Gastroesophageal sphincter (tissue), 4 donors: ENCODE data around the gene TMEM108. TPM values are rescaled to one million over a fixed set of nuclear protein-coding genes. Genes with fewer than 3 reads are reported as not detected.

Source experiments
- ATAC-seq: fragments of 150-250 bp; one replicate; pipeline ENCODE4 v1.9.1; 2016; ENCODE audit warnings: mild to moderate bottlenecking, moderate library complexity
- H3K27ac ChIP-seq, 4 donors: fragments of 200-600 bp; sonication (generic) in 3 of 4; 1 replicate in 3 of 4; 2 replicates in 1 of 4; pipeline ENCODE4 v1.5.1; 2016 to 2019
- H3K27me3 ChIP-seq: fragments of 200-600 bp; sonication (generic); one replicate; pipeline ENCODE4 v1.5.1; 2019
- H3K36me3 ChIP-seq, 2 donors: fragments of 200-600 bp; sonication (generic); one replicate each; pipeline ENCODE4 v1.5.1; 2019; ENCODE audit warnings: control low read depth in 1 of 2
- H3K4me1 ChIP-seq, 3 donors: fragments of 200-600 bp; sonication (generic); 1 replicate in 2 of 3; 2 replicates in 1 of 3; pipeline ENCODE4 v1.5.1; 2016 to 2019; ENCODE audit warnings: control low read depth in 2 of 3
- H3K4me3 ChIP-seq, 2 donors: fragments of 200-600 bp; sonication (generic); one replicate each; pipeline ENCODE4 v1.5.1; 2019; ENCODE audit warnings: mild to moderate bottlenecking in 1 of 2, moderate library complexity in 1 of 2
- H3K9me3 ChIP-seq, 3 donors: fragments of 200-600 bp; sonication (generic); one replicate each; pipeline ENCODE4 v1.5.1; 2017 to 2019; ENCODE audit warnings: control low read depth in 2 of 3
- EP300 ChIP-seq: sonication (generic); formaldehyde crosslinking; IDR thresholded peaks from one replicate; pipeline ENCODE4 v1.6.1; 2017; ENCODE audit warnings: antibody characterized with exemption, mild to moderate bottlenecking
- POLR2A ChIP-seq, 2 donors: fragments of 450-650 bp; IDR thresholded peaks; one replicate each; pipeline ENCODE4 v1.6.1; 2017; ENCODE audit warnings: antibody characterized with exemption in 2 of 2, mild to moderate bottlenecking in 2 of 2, moderate library complexity in 1 of 2
- POLR2AphosphoS5 ChIP-seq: sonication (generic); formaldehyde crosslinking; IDR thresholded peaks from one replicate; pipeline ENCODE4 v1.6.1; 2017; ENCODE audit warnings: antibody characterized with exemption
- WGBS, 2 donors: methylation state at CpG; one replicate each; pipeline ENCODE4 v1.1.5; 2018; ENCODE audit warnings: low coverage in 1 of 2; 5-methylcytosine and 5-hydroxymethylcytosine counted together
- total RNA-seq, 4 donors: library from RNA; depleted of rRNA; stranded (reverse); fragments of >200 nt; gene quantifications; one replicate each; pipeline ENCODE4 v1.1.0, GENCODE V29; 2016
- TF ChIP-seq, protein P1 (sequence below), 4 experiments: fragments of 200-600 bp in 2 of 4; fragments of 450-650 bp in 2 of 4; sonication (generic) in 1 of 4; IDR thresholded peaks; one replicate each; pipeline ENCODE4 v1.5.1; 2017 to 2019; ENCODE audit warnings: antibody characterized with exemption in 4 of 4, mild to moderate bottlenecking in 2 of 4, moderate library complexity in 2 of 4

Gene TMEM108
- total RNA-seq, 4 donors from 2014 or later, result 2.7 to 7.3 (median 4.1) TPM

GRCh38 chr3:133237380-133237779 lies 199.2 kb downstream of the TMEM108 start:
- TF ChIP-seq, protein P1, sequence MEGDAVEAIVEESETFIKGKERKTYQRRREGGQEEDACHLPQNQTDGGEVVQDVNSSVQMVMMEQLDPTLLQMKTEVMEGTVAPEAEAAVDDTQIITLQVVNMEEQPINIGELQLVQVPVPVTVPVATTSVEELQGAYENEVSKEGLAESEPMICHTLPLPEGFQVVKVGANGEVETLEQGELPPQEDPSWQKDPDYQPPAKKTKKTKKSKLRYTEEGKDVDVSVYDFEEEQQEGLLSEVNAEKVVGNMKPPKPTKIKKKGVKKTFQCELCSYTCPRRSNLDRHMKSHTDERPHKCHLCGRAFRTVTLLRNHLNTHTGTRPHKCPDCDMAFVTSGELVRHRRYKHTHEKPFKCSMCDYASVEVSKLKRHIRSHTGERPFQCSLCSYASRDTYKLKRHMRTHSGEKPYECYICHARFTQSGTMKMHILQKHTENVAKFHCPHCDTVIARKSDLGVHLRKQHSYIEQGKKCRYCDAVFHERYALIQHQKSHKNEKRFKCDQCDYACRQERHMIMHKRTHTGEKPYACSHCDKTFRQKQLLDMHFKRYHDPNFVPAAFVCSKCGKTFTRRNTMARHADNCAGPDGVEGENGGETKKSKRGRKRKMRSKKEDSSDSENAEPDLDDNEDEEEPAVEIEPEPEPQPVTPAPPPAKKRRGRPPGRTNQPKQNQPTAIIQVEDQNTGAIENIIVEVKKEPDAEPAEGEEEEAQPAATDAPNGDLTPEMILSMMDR (IDR thresholded peaks at IDR 0.05), result no peak
- TF ChIP-seq POLR2A (IDR thresholded peaks at IDR 0.05) (no peak), POLR2AphosphoS5 (no peak), EP300 (no peak)
- no peak for ATAC-seq

DNA sequence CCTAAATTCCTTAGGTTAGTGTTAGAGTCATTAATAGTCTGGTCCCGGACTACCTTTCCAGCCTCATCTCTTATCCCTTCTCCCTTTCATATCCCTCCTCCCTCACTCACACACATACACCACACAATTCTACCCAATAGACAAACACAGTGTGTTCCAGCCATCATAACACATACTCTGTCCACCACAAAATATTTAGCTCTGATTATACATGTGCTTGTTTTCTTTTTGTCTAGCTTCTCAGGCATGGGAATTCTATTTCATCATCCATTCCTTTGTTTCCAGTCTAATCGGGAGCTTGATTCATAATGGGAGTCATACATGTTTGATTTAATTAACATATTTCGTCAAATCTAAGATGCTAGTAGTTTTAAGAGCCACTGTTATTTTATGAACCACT lies 199.8 kb downstream of the TMEM108 start:
- no peaks in the 10 kb centered on the region for H3K4me1 ChIP-seq
- no peaks in the 10 kb centered on the region for H3K9me3 ChIP-seq
- H3K4me3 ChIP-seq, result no peak overlapping the region
- H3K27ac ChIP-seq, result no peak overlapping the region
- H3K36me3 ChIP-seq, result no peaks in the 10 kb centered on the region
- ATAC-seq, result no peak
- WGBS, 2 donors, result 65 to 90% methylated on average over 2 to 3 of the region's 3 CpGs
- H3K27me3 ChIP-seq, result no peaks in the 10 kb centered on the region
- TF ChIP-seq POLR2AphosphoS5, result no peak
- TF ChIP-seq, protein P1 (IDR thresholded peaks at IDR 0.05), result no peak
- no peak for TF ChIP-seq EP300
- no peak for TF ChIP-seq POLR2A (IDR thresholded peaks at IDR 0.05)

More at GRCh38 chr3:133237380-133237779, 199.2 kb downstream of the TMEM108 start:
- no peaks in the 10 kb centered on the region for H3K9me3 ChIP-seq
- H3K27me3 ChIP-seq, result no peaks in the 10 kb centered on the region
- H3K4me3 ChIP-seq, result no peak overlapping the region
- H3K4me1 ChIP-seq, result no peaks in the 10 kb centered on the region
- H3K27ac ChIP-seq, result no peak overlapping the region
- H3K36me3 ChIP-seq, result no peaks in the 10 kb centered on the region

GRCh38 chr3:133246119-133246518 lies 207.9 kb downstream of the TMEM108 start:
- Histone ChIP-seq H3K4me3 (no peak overlapping the region), H3K27me3 (no peaks in the 10 kb centered on the region), H3K9me3 (no peaks in the 10 kb centered on the region), H3K27ac (no peak overlapping the region), H3K4me1 (no peaks in the 10 kb centered on the region), H3K36me3 (no peaks in the 10 kb centered on the region)
- 92% methylated on average over 1 of the region's 1 CpG; no CpG with 5 or more reads in 1 of the 2 donors for WGBS, 2 donors
- no peak for TF ChIP-seq EP300
- no peak for TF ChIP-seq POLR2A (IDR thresholded peaks at IDR 0.05)
- no peak for TF ChIP-seq POLR2AphosphoS5
- TF ChIP-seq, protein P1 (IDR thresholded peaks at IDR 0.05), result no peak
- no peak for ATAC-seq

GRCh38 chr3:133246773-133247172 lies 208.6 kb downstream of the TMEM108 start:
- H3K4me1 ChIP-seq, result no peaks in the 10 kb centered on the region
- H3K27ac ChIP-seq, result no peak overlapping the region
- no peak overlapping the region for H3K4me3 ChIP-seq
- H3K27me3 ChIP-seq, result no peaks in the 10 kb centered on the region
- H3K9me3 ChIP-seq, result no peaks in the 10 kb centered on the region
- TF ChIP-seq POLR2A (IDR thresholded peaks at IDR 0.05), result no peak
- no peak for TF ChIP-seq EP300
- TF ChIP-seq POLR2AphosphoS5, result no peak
- TF ChIP-seq, protein P1 (IDR thresholded peaks at IDR 0.05), result no peak
- no peaks in the 10 kb centered on the region for H3K36me3 ChIP-seq
- ATAC-seq, result no peak

- no peaks in the 10 kb centered on the region for H3K9me3 ChIP-seq
- WGBS, 2 donors, result 79 to 100% methylated on average over 2 of the region's 2 CpGs
- no peak for ATAC-seq
- no peaks in the 10 kb centered on the region for H3K27me3 ChIP-seq
- H3K36me3 ChIP-seq, result no peaks in the 10 kb centered on the region
- no peak for TF ChIP-seq POLR2AphosphoS5
- TF ChIP-seq POLR2A (IDR thresholded peaks at IDR 0.05), result no peak
- no peak for TF ChIP-seq EP300
- TF ChIP-seq, protein P1 (IDR thresholded peaks at IDR 0.05), result no peak
- H3K4me1 ChIP-seq, result no peaks in the 10 kb centered on the region
- no peak overlapping the region for H3K27ac ChIP-seq
- H3K4me3 ChIP-seq, result no peak overlapping the region
These were observed 210.2 kb downstream of the TMEM108 start for GRCh38 chr3:133248389-133248788.
